Mesodermal cell (in vitro differentiated cells): Measurements from ENCODE around the gene TTC33.
"Not testable (repeated sequence)": the region's sequence is repeated elsewhere in the genome, so short reads cannot be mapped to it uniquely, and the experiment has no call there.

ENCODE experiments used
- H3K27ac ChIP-seq: 2 replicates; pipeline ENCODE4 v1.7.0; 2013; ENCODE audit warnings: mild to moderate bottlenecking, low read depth, low read length, moderate library complexity; ENCODE audit not compliant: severe bottlenecking
- H3K36me3 ChIP-seq: 2 replicates; pipeline ENCODE4 v1.7.1; 2013; ENCODE audit warnings: mild to moderate bottlenecking, low read length, moderate library complexity; ENCODE audit not compliant: control insufficient read depth, insufficient read depth
- H3K4me1 ChIP-seq: one replicate; pipeline ENCODE4 v1.7.1; 2013; ENCODE audit warnings: mild to moderate bottlenecking, low read length; ENCODE audit not compliant: insufficient read depth, control insufficient read depth, poor library complexity, severe bottlenecking
- H3K4me3 ChIP-seq: 2 replicates; pipeline ENCODE4 v1.7.0; 2013; ENCODE audit warnings: low read length, control low read depth, mild to moderate bottlenecking; ENCODE audit not compliant: insufficient read depth, poor library complexity, severe bottlenecking; ENCODE audit errors: extremely low read depth
- H3K9me3 ChIP-seq: 2 replicates; pipeline ENCODE4 v1.7.1; 2013; ENCODE audit warnings: mild to moderate bottlenecking, low read length, moderate library complexity; ENCODE audit not compliant: control insufficient read depth
- whole genome bisulfite sequencing, 2 experiments: methylation state at CpG; one replicate each; pipeline ENCODE4 v1.1.5; 2013; ENCODE audit warnings: missing lambda C conversion rate in 2 of 2; ENCODE audit not compliant: insufficient coverage in 2 of 2; 5-methylcytosine and 5-hydroxymethylcytosine counted together

TTC33 gene

GRCh38 chr5:40607202-40607601 lies 148.6 kb downstream of the TTC33 start:
- Histone ChIP-seq H3K9me3 (no peaks in the 10 kb centered on the region), H3K4me3 (no peak overlapping the region), H3K4me1 (no peaks in the 10 kb centered on the region), H3K36me3 (no peaks in the 10 kb centered on the region), H3K27ac (no peak overlapping the region)
- 100% methylated on average over 1 of the region's 3 CpGs; no CpG with 5 or more reads in 1 of the 2 experiments for WGBS, 2 experiments

- no peaks in the 10 kb centered on the region for H3K36me3 ChIP-seq
- no peak overlapping the region for H3K27ac ChIP-seq
- no peaks in the 10 kb centered on the region for H3K9me3 ChIP-seq
- peaks cover 3% of the 10 kb centered on the region for H3K4me1 ChIP-seq
- no peak overlapping the region for H3K4me3 ChIP-seq
- WGBS, 2 experiments: 84 to 96% methylated on average over 5 to 8 of the region's 11 CpGs
Observed at GRCh38 chr5:40606077-40606765, 149.5 kb downstream of the TTC33 start.

GRCh38 chr5:40605295-40605958 lies 150.3 kb downstream of the TTC33 start:
- H3K36me3 ChIP-seq: no peaks in the 10 kb centered on the region
- H3K27ac ChIP-seq: no peak overlapping the region
- no peak overlapping the region for H3K4me3 ChIP-seq
- no peaks in the 10 kb centered on the region for H3K9me3 ChIP-seq
- 86 to 95% methylated on average over 3 to 4 of the region's 4 CpGs for WGBS, 2 experiments
- peaks cover 3% of the 10 kb centered on the region for H3K4me1 ChIP-seq

GRCh38 chr5:40603378-40603777 lies 152.4 kb downstream of the TTC33 start:
- Histone ChIP-seq H3K9me3 (no peaks in the 10 kb centered on the region), H3K27ac (no peak overlapping the region), H3K4me3 (no peak overlapping the region), H3K4me1 (peaks cover 3% of the 10 kb centered on the region), H3K36me3 (no peaks in the 10 kb centered on the region)
- no CpG with 5 or more reads among the region's 1 CpG for WGBS, 2 experiments

GRCh38 chr5:40601198-40601868 lies 154.4 kb downstream of the TTC33 start:
- Histone ChIP-seq H3K4me1 (peaks cover 3% of the 10 kb centered on the region), H3K36me3 (no peaks in the 10 kb centered on the region)

GRCh38 chr5:40600383-40600782 lies 155.4 kb downstream of the TTC33 start:
- Histone ChIP-seq H3K36me3 (no peaks in the 10 kb centered on the region), H3K9me3 (no peaks in the 10 kb centered on the region), H3K27ac (no peak overlapping the region), H3K4me1 (peaks cover 3% of the 10 kb centered on the region), H3K4me3 (no peak overlapping the region)
- WGBS, 2 experiments: 50 to 80% methylated on average over 1 of the region's 1 CpG

More at GRCh38 chr5:40601198-40601868, 154.4 kb downstream of the TTC33 start:
- Histone ChIP-seq H3K27ac (no peak overlapping the region), H3K9me3 (no peaks in the 10 kb centered on the region), H3K4me3 (no peak overlapping the region)

- H3K4me1 ChIP-seq: peaks cover 3% of the 10 kb centered on the region
- no peaks in the 10 kb centered on the region for H3K9me3 ChIP-seq
- H3K36me3 ChIP-seq: no peaks in the 10 kb centered on the region
- no peak overlapping the region for H3K27ac ChIP-seq
- H3K4me3 ChIP-seq: no peak overlapping the region
Observed at GRCh38 chr5:40599676-40600075, 156.1 kb downstream of the TTC33 start.

GRCh38 chr5:40594811-40595210 lies 160.9 kb downstream of the TTC33 start:
- 60 to 90% methylated on average over 1 of the region's 1 CpG for WGBS, 2 experiments
- H3K4me1 ChIP-seq: no peaks in the 10 kb centered on the region

GRCh38 chr5:40591727-40592396 lies 163.9 kb downstream of the TTC33 start:
- WGBS, 2 experiments: 96 to 97% methylated on average over 3 to 5 of the region's 10 CpGs
- not testable (repeated sequence) for H3K4me1 ChIP-seq, H3K9me3 ChIP-seq, H3K4me3 ChIP-seq, H3K27ac ChIP-seq, H3K36me3 ChIP-seq

More at GRCh38 chr5:40594811-40595210, 160.9 kb downstream of the TTC33 start:
- Histone ChIP-seq H3K36me3 (no peaks in the 10 kb centered on the region), H3K9me3 (no peaks in the 10 kb centered on the region), H3K4me3 (no peak overlapping the region), H3K27ac (no peak overlapping the region)

- no CpG with 5 or more reads among the region's 1 CpG for WGBS, 2 experiments
- H3K27ac ChIP-seq: no peak overlapping the region
- H3K4me1 ChIP-seq: no peaks in the 10 kb centered on the region
- no peaks in the 10 kb centered on the region for H3K36me3 ChIP-seq
- H3K9me3 ChIP-seq: no peaks in the 10 kb centered on the region
- no peak overlapping the region for H3K4me3 ChIP-seq
Observed at GRCh38 chr5:40587376-40587775, 168.4 kb downstream of the TTC33 start.
